Measurements from ENCODE around the gene ULK4.

ULK4 gene

DNA sequence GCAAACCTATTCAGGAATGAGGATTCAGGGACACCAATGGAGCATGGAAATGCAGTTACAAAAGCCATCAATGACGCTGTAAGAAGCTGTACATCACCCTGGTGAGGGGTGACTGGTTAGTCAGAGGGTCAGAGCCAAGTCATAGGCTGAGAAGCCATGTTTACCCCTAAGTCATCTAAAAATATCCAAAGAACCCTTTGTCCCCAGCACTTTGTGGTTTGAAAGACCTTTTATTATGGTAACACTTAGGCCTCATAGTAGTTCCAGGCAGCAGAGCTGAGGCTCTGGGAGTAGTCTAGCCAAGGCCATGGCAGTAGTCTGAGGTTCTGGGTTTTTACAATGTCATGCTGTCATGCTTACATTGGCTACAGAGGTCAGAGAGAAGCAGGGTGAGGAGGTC lies 631.4 kb downstream of the ULK4 start:
- H3K27ac ChIP-seq = peak overlapping the region; percentile 49
- TF ChIP-seq, protein P1, sequence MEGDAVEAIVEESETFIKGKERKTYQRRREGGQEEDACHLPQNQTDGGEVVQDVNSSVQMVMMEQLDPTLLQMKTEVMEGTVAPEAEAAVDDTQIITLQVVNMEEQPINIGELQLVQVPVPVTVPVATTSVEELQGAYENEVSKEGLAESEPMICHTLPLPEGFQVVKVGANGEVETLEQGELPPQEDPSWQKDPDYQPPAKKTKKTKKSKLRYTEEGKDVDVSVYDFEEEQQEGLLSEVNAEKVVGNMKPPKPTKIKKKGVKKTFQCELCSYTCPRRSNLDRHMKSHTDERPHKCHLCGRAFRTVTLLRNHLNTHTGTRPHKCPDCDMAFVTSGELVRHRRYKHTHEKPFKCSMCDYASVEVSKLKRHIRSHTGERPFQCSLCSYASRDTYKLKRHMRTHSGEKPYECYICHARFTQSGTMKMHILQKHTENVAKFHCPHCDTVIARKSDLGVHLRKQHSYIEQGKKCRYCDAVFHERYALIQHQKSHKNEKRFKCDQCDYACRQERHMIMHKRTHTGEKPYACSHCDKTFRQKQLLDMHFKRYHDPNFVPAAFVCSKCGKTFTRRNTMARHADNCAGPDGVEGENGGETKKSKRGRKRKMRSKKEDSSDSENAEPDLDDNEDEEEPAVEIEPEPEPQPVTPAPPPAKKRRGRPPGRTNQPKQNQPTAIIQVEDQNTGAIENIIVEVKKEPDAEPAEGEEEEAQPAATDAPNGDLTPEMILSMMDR (conservative IDR thresholded peaks at IDR 0.05) = no peak

DNA sequence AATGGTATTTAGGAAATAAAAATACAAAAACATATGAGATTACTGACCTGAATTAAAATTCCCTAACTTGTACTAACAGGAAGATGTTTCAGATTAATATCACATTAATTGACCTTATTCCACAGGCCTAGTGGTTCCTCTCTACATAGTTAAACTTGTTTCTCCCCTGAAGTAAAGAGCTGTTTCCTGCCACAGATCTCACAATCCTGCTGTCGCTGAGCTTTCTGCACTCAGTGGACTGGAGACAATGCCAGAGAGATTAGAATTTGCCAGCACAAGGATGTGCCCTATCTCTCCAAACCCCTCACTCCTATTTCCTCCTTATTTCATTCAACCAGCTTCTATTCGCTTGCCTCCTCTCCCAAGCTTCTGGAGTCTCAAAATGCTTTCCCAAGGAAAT lies 632.0 kb downstream of the ULK4 start:
- TF ChIP-seq, protein P1 (conservative IDR thresholded peaks at IDR 0.05) = no peak
- H3K27ac ChIP-seq = peak overlapping the region; percentile 49

DNA sequence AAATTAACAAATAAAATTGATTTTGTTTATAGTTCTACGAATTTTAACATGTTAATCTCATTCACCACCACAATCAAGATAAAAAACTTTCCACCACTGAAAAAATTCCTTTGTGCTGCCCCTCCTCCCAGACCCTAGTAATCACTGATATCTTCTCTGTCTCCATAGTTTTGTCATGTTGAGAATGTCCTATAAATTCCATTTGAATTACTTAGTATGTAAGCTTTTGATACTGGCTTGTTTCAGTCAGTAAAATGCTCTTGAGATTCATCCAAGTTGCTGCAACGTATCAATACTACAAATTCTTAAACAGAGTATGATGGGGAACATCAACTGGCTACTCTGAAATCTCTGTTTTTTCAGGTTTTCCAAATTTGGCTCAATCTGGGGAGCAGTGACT lies 633.0 kb downstream of the ULK4 start:
- H3K27ac ChIP-seq = no peak overlapping the region
- TF ChIP-seq, protein P1 (conservative IDR thresholded peaks at IDR 0.05) = no peak

DNA sequence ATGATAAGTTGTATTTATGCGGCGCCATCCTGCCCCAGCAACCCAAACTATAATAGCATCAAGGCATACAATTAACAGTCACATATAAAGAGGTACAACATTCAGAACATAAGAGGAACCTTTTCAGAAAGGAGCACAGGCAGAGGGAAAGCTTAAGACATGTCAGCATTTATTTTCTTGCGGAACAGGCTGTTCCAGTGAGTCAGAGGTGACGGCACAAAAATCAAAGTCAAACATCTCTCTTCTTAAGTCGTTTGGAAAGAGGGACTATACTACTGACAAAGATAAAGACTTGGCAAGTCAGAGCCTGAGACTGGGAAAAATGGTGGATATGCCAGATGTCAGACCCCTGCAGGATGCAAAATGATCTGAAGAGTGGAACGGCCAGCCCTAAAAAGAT lies 634.2 kb downstream of the ULK4 start:
- peak overlapping the region; percentile 50 for H3K27ac ChIP-seq
- TF ChIP-seq, protein P1 (conservative IDR thresholded peaks at IDR 0.05) = no peak

DNA sequence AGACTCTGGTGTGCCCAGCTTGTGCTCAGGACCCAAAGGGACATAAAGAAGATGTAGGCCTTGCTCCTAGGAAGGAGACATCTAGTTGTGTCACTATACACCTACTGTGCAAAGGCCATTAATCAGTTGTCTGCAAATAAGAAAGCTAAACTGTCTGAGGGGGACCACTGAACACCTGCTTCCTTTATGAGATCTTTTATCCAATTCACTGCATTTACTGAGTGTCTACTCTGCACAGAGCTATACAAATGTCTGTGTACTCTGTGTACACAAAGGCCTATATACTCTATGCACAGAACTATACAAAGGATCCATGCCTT lies 637.8 kb downstream of the ULK4 start:
- TF ChIP-seq, protein P1 (conservative IDR thresholded peaks at IDR 0.05) = no peak
- H3K27ac ChIP-seq = no peak overlapping the region

DNA sequence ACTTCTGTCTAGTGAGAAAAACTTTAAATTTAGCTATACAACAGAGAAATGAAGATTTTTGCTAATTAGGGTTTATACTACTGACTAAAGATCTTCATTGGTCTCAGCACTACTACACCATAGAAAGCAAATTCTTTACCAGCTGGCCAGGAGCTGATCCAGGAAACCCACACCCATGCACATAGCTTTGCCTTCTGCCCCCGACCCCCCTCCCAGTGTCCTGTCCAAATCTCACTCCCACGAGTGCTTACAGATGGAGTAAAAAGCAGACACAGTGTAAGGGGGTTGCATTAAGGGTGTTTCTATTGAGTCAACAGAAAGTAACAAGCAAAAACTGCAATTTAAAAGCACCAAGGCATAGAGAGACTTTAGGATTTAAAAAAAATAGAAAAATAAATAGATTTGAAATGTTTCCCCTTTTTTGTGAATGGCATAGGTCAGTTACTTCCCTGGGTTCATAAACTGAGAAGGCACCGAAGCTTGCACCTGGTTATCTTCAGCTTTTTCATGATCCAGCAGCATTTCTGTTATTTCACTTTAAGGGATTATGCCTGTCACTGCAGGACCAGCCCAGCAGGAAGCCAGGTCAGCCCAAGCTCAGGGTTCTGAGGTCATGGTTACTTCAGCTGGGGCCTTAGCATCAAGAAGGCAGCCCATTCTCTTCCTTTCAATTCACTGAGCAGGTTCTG lies 638.3 kb downstream of the ULK4 start:
- no peak overlapping the region for H3K27ac ChIP-seq
- TF ChIP-seq, protein P1 (conservative IDR thresholded peaks at IDR 0.05) = no peak

DNA sequence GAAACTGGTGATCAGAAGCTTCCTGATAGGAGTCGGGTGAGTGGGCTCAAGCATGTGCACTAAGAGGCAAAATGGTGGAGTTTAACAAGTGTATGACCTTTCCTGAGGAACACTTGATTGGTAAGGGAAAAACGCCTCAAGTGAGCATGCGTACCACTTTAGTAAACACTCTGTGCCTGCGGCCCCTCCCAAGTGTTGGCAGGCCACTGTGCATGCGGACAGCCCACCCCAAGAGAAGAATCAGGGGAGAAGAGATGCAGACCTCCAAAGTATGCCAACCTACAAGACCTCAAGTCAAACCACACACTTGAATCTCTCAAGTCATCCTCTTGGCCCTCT lies 640.3 kb downstream of the ULK4 start:
- TF ChIP-seq, protein P1 (conservative IDR thresholded peaks at IDR 0.05) = no peak

More for the DNA sequence above, 640.3 kb downstream of the ULK4 start:
- no peak overlapping the region for H3K27ac ChIP-seq

Data from VCaP (cell line).